ENCODE measurements around the gene CNTNAP2. TPM values are rescaled to one million over a fixed set of nuclear protein-coding genes. Genes with fewer than 3 reads are reported as not detected.

CNTNAP2 gene
- total and polyA plus RNA-seq, 3 donors from 2014 or later: 4.3 to 6.1 (median 4.4) TPM

- Histone ChIP-seq H3K4me1 (no peaks in the 10 kb centered on the region), H3K27me3 (no peaks in the 10 kb centered on the region), H3K36me3 (ENCODE audit: low read depth, missing control alignments) (no peaks in the 10 kb centered on the region), H3K4me3 (no peak overlapping the region), H3K27ac (no peak overlapping the region), H3K9me3 (no peaks in the 10 kb centered on the region)
- WGBS, 2 donors: 83 to 92% methylated on average over 11 of the region's 11 CpGs
- no peak for TF ChIP-seq POLR2A (IDR thresholded peaks at IDR 0.05)
- TF ChIP-seq, protein P1, sequence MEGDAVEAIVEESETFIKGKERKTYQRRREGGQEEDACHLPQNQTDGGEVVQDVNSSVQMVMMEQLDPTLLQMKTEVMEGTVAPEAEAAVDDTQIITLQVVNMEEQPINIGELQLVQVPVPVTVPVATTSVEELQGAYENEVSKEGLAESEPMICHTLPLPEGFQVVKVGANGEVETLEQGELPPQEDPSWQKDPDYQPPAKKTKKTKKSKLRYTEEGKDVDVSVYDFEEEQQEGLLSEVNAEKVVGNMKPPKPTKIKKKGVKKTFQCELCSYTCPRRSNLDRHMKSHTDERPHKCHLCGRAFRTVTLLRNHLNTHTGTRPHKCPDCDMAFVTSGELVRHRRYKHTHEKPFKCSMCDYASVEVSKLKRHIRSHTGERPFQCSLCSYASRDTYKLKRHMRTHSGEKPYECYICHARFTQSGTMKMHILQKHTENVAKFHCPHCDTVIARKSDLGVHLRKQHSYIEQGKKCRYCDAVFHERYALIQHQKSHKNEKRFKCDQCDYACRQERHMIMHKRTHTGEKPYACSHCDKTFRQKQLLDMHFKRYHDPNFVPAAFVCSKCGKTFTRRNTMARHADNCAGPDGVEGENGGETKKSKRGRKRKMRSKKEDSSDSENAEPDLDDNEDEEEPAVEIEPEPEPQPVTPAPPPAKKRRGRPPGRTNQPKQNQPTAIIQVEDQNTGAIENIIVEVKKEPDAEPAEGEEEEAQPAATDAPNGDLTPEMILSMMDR (IDR thresholded peaks at IDR 0.05): no peak
- intact Hi-C loops (cut with DNase I; ENCODE audit: low total_unique reads): no loop called here
- no peak for DNase-seq
Observed at GRCh38 chr7:146136357-146136875, 19.8 kb downstream of the CNTNAP2 start.

- H3K4me1 ChIP-seq: no peaks in the 10 kb centered on the region
- no peaks in the 10 kb centered on the region for H3K9me3 ChIP-seq
- no peaks in the 10 kb centered on the region for H3K36me3 ChIP-seq (ENCODE audit: low read depth, missing control alignments)
- no peaks in the 10 kb centered on the region for H3K27me3 ChIP-seq
- intact Hi-C loops (cut with DNase I; ENCODE audit: low total_unique reads): no loop called here
- H3K27ac ChIP-seq: no peak overlapping the region
- TF ChIP-seq POLR2A (IDR thresholded peaks at IDR 0.05): no peak
- TF ChIP-seq, protein P1 (IDR thresholded peaks at IDR 0.05): no peak
- DNase-seq: no peak
- 78 to 82% methylated on average over 4 of the region's 4 CpGs for WGBS, 2 donors
- no peak overlapping the region for H3K4me3 ChIP-seq
Observed at GRCh38 chr7:146138926-146139325, 22.3 kb downstream of the CNTNAP2 start.

DNA sequence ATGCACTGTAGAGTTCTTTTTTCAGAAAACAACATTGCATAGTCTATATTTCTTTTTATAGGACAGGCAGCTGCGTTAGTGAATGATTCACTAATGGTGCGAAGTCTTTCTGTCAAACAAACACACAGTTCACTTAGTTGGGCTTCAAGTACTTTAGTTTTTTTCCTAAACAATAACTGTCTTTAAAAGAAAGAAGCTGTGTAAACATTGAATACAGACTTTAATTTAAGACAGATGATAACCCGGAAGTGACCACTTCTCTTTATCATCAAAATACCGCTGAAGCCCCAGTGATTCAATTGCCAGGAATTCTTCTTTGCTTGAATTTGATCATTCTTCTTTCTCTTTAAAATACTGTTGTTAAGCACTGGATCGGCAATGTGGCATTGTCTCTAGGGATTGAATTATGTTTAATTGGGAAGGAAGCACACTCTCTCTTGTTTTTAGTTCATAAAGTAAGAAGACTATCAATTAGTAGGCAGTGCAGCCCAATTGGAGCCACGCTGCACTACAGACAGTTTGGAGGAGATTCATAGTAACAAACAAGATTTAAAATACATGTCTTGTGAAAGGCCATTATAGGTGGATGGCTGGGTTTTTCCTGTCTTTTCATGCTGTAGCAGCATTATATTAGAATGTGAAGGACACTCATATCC, 30.4 kb downstream of the CNTNAP2 start:
- 38 to 49% methylated on average over 6 of the region's 6 CpGs for whole genome bisulfite sequencing, 2 donors
- Histone ChIP-seq H3K27ac (no peak overlapping the region), H3K4me1 (no peaks in the 10 kb centered on the region), H3K36me3 (ENCODE audit: low read depth, missing control alignments) (no peaks in the 10 kb centered on the region), H3K27me3 (no peaks in the 10 kb centered on the region), H3K9me3 (no peaks in the 10 kb centered on the region), H3K4me3 (no peak overlapping the region)
- no peak for DNase-seq
- intact Hi-C loops (cut with DNase I; ENCODE audit: low total_unique reads): no loop called here
- TF ChIP-seq, protein P1 (IDR thresholded peaks at IDR 0.05): no peak
- no peak for TF ChIP-seq POLR2A (IDR thresholded peaks at IDR 0.05)

- Histone ChIP-seq H3K36me3 (ENCODE audit: low read depth, missing control alignments) (no peaks in the 10 kb centered on the region), H3K27me3 (no peaks in the 10 kb centered on the region), H3K27ac (no peak overlapping the region), H3K9me3 (no peaks in the 10 kb centered on the region), H3K4me3 (no peak overlapping the region), H3K4me1 (no peaks in the 10 kb centered on the region)
- DNase-seq: no peak
- intact Hi-C loops (cut with DNase I; ENCODE audit: low total_unique reads): no loop called here
- TF ChIP-seq POLR2A (IDR thresholded peaks at IDR 0.05): no peak
- TF ChIP-seq, protein P1 (IDR thresholded peaks at IDR 0.05): no peak
Observed at GRCh38 chr7:146150153-146150552, 33.6 kb downstream of the CNTNAP2 start.

- Histone ChIP-seq H3K4me1 (no peaks in the 10 kb centered on the region), H3K9me3 (no peaks in the 10 kb centered on the region), H3K27ac (no peak overlapping the region), H3K4me3 (no peak overlapping the region), H3K27me3 (no peaks in the 10 kb centered on the region), H3K36me3 (ENCODE audit: low read depth, missing control alignments) (no peaks in the 10 kb centered on the region)
- DNase-seq: no peak
- no peak for TF ChIP-seq POLR2A (IDR thresholded peaks at IDR 0.05)
- TF ChIP-seq, protein P1 (IDR thresholded peaks at IDR 0.05): no peak
- WGBS, 2 donors: 88 to 91% methylated on average over 2 of the region's 2 CpGs
- intact Hi-C loops (cut with DNase I; ENCODE audit: low total_unique reads): no loop called here
Observed at GRCh38 chr7:146172112-146172511, 55.5 kb downstream of the CNTNAP2 start.

Data from testis (tissue), 3 donors.